ENCODE measurements around the gene NTF4.
A peak's percentile ranks its signal among the peaks of the same experiment; 100 is the strongest.

The NTF4 gene, protein sequence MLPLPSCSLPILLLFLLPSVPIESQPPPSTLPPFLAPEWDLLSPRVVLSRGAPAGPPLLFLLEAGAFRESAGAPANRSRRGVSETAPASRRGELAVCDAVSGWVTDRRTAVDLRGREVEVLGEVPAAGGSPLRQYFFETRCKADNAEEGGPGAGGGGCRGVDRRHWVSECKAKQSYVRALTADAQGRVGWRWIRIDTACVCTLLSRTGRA

GRCh38 chr19:49064768-49065611 is at the start of gene NTF4:
Gene NTF4 (minus strand): TSS chr19:49064818. CDS start chr19:49061997, 2,821 bp downstream.
- DNase-seq = peak in 1 of 2 experiments; percentile 20

- DNase-seq = peak in 1 of 2 experiments; percentile 64
Observed at GRCh38 chr19:49113762-49114629, 49.4 kb upstream of the NTF4 start, which contains the start of gene LIN7B. Gene LIN7B (plus strand): TSS chr19:49114370. CDS start chr19:49114405, 35 bp downstream.

GRCh38 chr19:49111218-49111998 is 46.8 kb upstream of the NTF4 start:
- no peak for DNase-seq

DNA sequence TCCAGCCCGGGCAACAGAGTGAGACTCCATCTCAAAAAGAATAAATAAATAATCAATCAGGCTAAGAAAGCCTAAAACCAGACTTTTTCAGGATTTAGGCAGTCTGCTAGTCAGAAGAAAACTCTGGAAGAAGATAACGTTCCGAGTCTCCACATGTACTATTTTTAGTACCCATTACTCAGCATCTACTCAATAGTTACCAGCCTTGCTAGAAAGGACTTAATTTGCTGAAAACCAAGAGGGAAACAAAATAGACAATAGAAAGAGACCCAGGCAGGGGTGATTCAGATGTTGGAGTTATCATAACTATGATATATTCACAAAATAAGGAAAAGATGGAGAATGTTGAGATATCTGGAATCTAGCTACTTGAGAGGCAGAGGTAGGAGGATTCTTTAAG is 45.9 kb upstream of the NTF4 start:
- no peak for DNase-seq

DNA sequence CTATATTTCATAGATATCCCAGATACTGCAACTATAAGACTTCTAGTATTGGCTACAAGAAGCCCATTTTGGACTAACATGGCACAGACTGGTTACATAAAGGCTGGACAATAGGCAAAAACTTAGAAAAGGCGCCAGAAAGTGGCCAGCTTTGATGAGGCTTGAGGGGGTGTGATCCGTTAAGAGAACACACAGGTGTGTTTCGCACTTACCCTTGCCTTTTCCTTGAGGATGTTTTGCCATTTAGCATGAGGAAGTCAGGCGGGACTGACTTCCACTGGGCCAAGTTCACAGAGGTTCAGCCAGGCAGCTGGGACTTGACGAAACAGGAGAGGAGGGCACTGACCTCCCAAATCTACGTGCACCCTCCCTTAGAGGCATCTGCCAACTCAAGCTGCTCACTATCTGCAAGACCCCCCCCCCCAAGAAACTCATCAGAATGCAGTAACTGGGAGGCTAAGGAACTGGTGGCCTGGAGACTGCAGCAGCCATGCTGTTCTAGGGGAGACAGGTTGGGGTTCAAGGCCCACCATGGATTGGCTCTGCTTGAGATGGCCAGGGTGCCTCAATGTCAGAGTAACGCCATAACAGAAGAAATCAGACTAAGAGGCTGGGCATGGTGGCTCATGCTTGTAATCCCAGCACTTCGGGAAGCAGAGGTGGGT is 45.1 kb upstream of the NTF4 start:
- no peak for DNase-seq

- no peak for DNase-seq
Observed at GRCh38 chr19:49109051-49109450, 44.4 kb upstream of the NTF4 start.

- DNase-seq = no peak
Observed at GRCh38 chr19:49107625-49108459, 43.2 kb upstream of the NTF4 start.

- peak in 1 of 2 experiments; percentile 12 for DNase-seq
Observed at GRCh38 chr19:49106648-49107135, 42.1 kb upstream of the NTF4 start.

GRCh38 chr19:49104229-49104864 is 39.7 kb upstream of the NTF4 start:
- DNase-seq = no peak

GRCh38 chr19:49103331-49104085 is 38.9 kb upstream of the NTF4 start:
- DNase-seq = no peak

GRCh38 chr19:49102303-49102702 is 37.7 kb upstream of the NTF4 start:
- DNase-seq = no peak

GRCh38 chr19:49101160-49101559 is 36.5 kb upstream of the NTF4 start:
- DNase-seq = no peak

DNA sequence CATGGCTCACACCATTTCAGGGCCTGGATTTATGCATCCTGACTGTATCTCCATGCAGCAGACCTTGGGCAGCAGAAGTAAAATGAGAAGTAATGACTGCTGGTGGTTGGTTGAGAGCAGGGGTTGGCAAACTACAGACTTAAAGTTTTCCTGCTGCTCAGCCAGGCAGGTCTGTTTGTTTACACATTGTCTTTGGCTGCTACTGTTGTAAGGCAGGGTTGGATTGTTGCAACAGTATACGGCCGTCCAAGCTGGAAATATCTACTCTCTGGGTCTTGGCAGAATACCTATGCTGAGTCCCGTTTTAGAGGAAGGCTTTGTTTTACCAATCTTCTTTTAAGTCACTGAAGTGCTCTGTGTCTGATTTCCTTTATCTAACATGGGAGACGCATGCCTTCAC is 34.2 kb upstream of the NTF4 start:
- no peak for DNase-seq

DNA sequence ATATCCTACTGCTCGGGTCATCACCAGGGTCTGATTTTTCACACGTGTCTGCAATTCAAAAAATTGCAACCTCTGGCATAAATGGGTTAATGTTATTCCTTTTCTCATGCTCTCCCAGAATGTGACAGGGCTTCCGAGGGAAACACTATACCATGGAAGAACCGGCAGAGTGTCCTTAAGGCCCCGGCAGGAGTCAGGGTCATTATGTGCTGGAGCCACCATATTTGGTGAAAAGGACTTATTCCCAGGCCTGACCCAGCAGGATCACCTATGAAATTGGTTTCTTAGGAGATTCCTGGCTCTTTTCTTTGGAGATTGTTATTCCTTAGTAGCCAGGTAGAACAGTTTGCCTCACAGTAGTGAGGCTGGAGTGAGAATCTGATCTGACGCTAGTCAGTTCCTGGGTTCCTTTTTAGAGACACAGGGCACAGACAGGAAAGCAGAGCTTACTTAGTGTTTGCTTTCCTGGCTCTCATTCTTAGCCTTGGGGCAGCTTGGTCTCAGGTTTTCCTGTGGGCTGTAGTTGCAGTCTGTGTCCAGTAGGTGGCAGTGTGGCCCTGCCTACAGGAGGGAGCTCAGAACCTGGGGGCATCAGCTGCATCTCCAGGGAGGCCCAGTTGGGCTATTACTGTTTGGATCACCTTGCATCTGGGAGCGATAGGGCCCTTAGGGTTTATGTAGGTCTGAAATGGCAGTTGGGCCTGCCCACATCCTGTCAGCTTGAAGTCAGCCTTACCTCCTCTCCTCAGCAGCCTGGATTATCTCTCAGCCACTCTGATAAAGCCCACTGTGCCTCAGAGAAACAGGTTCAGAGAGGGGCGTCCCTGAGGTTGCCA is 33.1 kb upstream of the NTF4 start:
- peak; percentile 20 to 69 for DNase-seq

DNA sequence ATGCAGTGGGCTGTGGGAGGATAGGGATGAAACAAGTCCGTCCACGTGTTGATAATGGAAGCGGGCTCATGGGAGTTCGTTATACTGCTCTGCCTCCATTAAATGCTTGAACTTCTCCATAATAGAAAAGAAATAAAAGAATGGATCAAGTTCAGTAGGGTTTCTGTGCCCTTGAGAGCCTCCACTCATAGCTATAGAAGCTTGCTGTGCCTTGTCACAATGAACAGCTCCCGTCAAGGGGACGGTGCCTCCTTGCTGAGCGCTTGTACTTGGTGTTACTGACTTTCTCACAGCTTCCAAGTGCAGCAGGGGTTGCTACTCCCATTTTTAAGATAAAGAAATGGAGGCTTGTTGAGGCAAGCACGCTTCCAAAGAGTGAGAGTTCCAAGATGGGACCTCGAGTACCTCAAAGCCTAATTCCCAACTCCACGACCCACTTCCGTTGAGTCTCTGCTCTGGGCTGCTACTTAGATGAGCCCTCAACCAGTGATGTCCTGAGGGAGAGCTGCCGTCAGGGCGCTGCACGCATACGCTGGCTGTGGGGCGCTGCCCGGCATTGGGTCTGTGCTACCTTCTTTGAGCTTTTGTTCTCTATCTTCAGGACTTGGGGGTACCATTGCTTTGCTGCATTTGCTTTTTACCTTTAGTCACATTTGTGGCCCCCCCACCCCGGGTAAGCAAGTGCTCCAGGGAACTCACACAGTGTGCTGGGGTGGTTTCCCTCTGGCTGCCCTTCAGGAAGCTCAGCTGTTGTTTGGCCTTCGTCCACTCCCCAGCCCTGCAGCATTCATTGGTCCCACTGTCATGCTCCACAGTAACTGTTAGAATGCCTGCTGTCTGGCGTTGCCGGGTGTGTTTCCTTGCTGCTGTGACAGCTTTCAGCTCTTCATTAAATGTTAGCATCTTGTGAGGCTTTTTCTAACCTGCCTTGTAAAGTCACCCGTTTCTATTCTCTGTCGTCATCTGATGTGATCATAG is 30.2 kb upstream of the NTF4 start:
- no peak for DNase-seq

- DNase-seq = no peak
Observed at GRCh38 chr19:49092686-49093085, 28.1 kb upstream of the NTF4 start.

- no peak for DNase-seq
Observed at GRCh38 chr19:49091391-49092038, 26.9 kb upstream of the NTF4 start.
